Epithelial cell of prostate (primary cell): Measurements from ENCODE around the gene SORL1.
"Not testable (repeated sequence)": the region's sequence is repeated elsewhere in the genome, so short reads cannot be mapped to it uniquely, and the experiment has no call there.

Experiments
- DNase-seq: peaks from one replicate; pipeline ENCODE4 v3.0.0-alpha.2; 2011; ENCODE audit warnings: low read depth, low spot score
- H3K27ac ChIP-seq: fragments of 450-650 bp; 2 replicates; pipeline ENCODE4 v1.5.1; 2017; ENCODE audit warnings: mild to moderate bottlenecking

Gene SORL1

DNA sequence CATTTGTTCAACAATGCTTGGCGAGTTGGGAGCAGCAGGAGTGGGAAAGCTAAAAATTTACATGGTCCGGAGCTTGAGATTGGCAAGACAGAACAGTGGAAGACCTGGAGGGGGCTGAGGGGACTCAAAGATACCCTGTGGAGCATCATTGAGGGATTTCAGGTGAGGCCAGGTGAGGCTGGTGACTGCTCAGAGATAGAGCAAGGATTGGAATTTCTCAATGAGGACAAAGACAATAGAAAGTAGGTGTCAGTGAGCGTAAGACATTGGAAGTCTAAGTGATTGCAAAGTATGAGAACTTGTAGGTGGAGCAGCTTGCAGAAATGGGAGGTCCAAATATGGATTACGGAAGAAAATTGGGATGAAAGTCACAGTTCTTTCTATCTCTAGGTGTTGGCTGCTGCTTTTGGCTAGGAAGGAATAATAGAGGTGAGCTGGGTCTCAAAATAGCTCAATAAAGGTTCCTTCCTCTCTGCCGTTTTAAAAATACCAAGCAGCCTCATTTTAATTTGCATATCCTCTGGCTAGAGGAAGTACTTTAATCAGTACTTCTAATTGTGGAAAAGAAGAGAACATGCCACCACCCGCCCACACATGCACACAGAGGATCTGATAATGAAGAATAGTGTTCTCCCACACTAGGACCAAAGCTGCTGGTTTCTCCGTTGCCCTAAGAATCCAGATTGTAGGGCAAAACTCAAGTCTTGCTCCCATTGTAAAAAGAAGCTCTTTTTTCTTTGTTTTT is 42.4 kb downstream of the SORL1 start:
- no peak for DNase-seq
- no peak overlapping the region for H3K27ac ChIP-seq

DNA sequence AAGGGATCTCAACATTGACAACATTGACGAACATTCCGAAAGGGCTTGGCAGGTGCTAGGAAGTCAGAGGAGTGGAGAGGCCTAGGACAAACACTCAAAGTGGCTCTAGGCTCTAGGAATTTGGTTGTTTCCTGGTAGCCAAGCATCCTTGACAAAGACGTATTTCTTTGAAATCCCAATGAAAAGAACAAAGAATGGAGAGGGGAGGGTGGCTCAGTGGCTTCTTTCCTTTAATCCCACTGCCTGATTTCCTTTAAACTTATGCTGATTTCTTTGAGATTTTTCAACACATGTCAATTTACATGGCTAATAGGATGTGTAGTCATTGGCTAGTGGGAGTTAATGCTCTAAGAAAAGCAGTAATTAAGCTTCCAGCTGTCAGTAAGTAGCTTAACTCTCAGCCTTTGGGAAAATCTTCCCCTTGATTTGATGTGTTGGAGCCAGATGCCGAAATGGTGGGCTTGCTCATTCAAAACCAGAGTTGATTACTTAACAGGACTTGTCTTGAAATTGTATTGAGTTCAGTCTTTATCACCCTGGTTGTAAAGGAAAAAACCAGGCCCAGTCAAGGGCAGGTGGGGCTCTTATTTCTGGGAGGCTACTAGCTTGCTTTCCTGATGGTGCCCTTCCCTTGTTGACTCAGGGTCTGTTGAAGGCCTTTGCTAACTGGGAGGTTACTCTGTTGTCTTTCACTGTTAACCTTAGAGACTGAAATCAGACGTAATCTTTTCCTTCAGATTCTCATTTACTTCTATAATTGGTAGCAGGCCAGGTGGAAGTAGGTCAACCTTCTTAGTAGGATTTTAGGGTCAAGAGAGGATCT is 45.3 kb downstream of the SORL1 start:
- no peak for DNase-seq
- H3K27ac ChIP-seq: no peak overlapping the region

DNA sequence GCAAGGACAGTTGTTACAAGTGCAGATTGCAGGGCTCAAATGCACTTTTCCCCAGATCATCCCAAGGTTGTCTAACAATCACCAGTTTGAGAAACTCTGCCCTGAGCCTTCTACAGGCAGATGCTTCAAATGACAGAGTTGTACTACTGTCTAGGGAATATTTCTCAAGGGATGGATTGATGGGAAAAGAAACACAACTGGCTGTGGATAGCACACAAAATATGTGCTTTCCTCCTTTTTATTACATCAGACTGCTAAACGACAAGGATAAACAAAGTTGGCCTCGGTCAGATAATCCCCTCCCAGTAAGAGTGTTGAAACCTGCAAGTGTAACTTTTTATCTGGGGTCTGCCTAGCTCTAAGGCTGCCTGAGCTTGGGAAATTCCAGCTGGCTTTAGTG is 47.3 kb downstream of the SORL1 start:
- H3K27ac ChIP-seq: no peak overlapping the region
- no peak for DNase-seq

DNA sequence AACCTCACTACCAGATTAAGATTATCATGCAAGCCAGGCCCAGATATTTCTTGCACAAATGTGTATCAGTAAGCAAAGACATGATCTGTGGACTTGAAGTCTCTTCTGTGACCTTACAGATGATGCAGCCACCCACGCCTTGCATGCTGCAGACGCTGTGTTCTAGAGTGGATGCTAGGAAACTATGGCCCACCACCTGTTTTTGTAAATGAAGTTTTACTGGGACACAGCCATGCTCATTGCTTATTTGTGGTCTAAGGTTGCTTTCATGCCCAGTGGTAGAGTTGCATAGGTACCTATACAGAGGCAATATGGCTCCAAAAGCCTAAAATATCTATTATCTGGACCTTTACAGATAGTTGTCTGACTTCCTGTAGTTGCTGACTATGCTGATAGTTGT is 48.2 kb downstream of the SORL1 start:
- DNase-seq: no peak
- H3K27ac ChIP-seq: no peak overlapping the region

DNA sequence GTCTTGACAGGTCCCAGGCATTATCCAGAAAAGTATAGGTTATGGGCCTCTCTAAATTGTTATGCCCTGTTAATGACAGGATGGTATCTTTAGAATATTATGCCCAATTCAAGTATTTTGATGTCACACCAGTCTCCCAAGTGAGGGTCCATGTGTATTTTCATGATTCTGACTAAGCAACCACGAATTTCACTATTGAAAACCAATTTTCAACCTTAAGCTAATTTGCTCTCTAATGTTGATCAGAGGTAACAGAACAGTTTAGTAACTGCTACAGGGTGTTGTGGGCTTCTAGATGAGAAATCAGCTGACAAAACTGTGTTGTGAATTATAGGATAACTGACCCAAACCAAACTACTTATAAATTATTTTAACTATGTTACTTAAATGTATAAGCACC is 48.6 kb downstream of the SORL1 start:
- no peak overlapping the region for H3K27ac ChIP-seq
- no peak for DNase-seq

DNA sequence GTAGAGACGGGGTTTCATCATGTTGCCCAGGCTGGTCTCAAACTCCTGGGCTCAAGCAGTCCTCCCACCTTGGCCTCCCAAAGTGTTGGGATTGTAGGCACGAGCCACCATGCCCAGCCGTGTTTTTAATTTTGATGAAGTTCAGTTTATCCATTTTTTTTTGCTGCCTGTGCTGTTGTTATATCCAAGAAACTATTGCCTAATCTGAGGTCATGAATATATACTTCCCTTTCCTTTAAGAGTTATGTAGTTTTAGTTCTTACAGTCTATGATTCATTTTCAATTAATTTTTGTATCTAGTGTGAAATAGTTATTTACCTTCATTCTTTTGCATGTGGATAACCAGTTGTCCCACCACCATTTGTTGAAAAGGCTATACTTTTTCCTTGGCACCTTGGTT is 50.9 kb downstream of the SORL1 start:
- H3K27ac ChIP-seq: no peak overlapping the region

DNA sequence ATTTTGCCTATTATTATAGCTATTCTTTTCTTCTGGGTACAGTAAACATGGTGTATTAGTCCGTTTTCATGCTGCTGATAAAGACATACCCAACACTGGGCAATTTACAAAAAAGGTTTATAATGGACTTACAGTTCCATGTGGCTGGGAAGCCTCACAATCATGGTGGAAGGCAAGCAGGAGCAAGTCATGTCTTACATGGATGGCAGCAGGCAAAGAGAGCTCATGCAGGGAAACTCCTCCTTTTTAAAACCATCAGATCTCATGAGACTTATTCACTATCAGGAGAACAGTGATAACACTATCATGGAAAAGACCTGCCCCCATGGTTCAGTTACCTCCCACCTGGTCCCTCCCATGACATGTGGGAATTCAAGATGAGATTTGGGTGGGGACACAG is 54.1 kb downstream of the SORL1 start:
- not testable (repeated sequence) for H3K27ac ChIP-seq, DNase-seq

More for the DNA sequence above, 50.9 kb downstream of the SORL1 start:
- no peak for DNase-seq

DNA sequence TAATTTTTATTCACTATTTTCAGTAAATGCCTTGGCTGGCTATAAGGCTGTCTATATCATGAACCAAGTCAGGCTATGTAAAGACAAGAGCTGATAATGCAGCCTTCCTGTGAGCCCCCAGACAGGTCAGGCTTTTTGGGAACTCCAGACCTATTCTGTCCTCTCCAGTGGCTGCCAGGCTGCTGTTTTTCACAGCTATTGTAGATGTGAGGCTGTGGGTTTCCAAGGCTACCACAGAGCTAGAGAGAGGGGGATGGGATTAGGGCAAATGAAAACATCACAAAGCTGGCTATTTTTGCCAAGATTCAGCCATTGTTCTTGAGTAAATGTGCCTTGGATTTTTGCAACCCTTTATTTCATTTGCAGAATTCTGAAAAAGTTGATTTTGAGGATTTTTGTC is 56.3 kb downstream of the SORL1 start:
- no peak overlapping the region for H3K27ac ChIP-seq
- no peak for DNase-seq

DNA sequence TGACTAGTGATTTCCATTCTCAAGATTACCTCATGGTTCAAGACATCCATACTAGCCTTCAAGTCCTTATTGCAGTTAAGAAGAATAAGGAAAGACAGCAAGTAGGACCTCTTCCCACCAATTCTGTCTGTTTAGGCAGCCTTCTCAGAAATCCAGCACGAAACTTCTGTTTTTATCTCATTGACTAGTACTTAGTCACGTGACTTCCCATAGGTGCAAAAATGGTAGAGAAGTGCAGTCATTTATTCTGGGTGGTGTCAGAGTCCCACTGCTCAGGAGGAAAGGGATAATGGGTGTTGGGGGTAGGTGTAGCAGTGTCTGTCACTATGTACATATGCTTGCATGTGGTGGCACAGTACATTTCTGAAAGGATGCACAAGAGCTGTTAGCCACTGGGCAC is 58.3 kb downstream of the SORL1 start:
- no peak overlapping the region for H3K27ac ChIP-seq
- DNase-seq: no peak

DNA sequence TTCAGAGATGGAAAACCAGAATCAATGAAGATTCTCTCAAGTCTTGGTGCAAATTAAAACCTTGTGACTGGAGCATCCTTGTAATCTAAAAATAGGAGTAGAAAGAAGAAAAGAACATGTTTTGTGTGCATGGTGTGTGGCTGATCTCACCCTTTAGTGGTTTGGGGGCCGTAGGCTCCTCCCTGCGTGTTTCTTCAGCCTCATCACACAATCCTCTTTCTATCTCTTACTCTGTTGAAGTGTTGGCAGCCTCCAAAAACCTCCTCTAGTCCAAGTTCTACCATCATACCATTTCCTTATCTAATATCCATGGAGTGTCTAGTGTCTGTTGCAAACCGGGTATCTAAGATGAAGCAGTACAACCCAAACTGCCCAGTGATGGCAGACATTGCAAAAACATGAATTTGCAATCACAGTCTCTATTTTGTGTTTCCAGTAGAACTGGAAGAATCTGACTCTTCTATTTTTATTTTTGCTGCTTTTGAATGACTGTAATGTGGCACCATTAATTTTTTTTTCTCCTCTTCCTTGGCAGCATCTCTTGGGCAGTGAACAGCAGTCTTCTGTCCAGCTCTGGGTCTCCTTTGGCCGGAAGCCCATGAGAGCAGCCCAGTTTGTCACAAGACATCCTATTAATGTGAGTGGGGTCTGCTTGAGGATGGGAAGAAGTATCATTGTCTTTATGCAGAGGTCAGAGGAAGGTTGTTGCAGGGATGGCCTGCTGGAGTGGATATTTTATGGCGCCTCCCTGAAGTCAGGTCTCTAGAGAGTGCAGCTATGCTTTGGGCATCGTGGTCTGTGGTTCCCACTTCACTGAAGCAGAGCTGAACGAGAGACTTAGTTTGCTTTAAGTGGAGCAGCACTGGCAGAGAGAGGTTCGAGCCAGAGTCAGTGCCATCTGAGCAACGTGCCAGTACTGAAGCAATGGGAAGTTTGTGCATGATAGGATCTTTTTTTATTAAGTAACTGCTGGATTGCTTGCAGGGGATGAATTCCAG is 60.7 kb downstream of the SORL1 start:
- no peak for DNase-seq

DNA sequence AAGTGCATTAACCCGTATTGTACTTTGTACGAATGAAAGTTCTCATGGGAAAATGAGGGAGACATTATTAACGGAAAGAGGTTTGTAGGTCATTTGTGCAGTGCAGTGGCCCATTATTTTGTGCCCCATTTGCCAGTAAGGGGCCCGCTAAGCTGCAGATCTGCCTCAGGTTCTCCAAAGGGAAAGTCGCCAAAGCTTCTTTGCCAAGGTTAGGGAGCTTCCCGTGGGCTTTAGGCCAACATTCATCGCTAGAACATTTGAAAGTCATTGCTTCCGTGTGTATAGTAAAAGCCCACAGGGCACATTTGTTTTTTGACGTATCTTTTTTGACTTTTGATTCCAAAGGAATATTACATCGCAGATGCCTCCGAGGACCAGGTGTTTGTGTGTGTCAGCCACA is 61.7 kb downstream of the SORL1 start:
- DNase-seq: no peak
- no peak overlapping the region for H3K27ac ChIP-seq

More for the DNA sequence above, 60.7 kb downstream of the SORL1 start:
- H3K27ac ChIP-seq: no peak overlapping the region

DNA sequence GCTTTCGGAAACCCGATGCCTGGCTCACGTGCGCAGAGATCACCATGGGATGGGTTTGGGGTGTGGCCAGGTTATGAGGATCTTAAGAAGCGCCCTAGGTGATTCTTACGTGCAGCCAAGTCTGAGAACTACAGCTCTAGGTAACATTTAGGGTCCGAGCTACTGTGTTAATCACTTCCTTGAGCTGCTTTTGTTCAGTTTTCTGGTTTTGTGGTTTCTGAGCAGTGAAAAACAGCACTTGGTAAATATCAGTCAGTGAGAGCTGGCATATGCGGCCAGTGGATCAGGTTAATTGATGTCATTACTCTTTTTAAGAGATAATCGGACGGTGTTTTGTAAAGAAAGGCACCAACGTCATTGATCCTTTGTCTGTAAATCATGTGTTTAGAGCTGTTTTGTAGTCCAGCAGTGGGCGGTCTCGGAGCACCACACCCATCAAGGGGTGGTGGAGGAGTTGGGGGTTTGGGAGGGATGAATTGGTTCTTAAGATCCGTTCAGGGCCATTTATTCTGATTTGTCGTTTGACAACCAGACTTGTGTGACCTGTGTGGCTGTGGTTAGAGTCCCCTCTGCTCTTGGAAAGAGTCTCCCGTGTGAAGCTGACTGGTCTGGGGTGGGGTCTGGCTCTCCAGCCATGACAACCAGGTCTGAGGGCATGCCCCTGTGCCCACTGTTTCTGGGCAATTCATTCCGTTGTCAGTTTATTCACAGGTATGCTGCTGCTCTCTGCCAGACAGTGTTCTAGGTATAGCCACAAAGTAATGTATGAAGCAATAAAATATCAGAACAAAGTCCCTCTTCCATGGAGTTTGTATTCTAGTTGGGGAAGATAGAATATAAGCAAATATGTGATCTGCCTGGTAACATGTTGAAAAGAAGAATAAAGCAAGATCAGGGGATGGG is 62.6 kb downstream of the SORL1 start:
- no peak for DNase-seq
- H3K27ac ChIP-seq: no peak overlapping the region

DNA sequence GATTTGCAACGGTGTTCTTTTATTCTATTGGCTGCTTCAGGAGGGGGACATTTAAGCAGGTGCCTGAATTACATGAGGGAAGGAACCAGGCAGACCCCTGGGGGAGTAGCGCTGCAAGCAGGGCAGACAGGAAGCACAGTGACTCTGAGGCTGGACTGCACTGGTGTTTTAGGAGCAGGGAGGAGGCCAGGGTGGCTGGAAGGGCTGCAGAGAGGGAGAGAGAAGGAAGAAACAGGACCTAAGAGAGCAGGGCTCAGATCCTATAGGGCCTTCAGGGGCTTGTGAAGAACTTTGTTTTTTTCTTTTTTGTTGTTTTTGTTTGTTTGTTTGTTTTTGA is 63.2 kb downstream of the SORL1 start:
- no peak for DNase-seq
- H3K27ac ChIP-seq: no peak overlapping the region

DNA sequence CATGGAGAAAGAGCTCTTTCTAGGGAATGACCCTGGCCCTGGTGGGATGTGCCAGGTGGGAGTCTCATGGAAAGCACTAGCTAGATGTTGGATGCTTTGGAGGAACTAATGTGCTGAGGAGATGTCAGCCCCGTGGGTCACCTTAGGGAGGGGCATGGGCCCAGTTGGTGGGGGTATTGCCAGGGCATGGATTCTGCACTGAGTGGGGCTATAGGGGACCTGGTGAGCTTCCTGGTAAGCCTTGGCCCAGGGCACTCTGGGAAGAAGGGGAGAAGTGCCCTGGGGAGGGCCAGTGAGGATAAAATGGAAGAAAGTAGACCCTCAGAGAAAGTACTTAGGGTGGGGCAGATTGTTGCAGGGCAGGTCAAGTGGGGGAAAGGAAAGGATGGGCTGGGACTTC is 65.9 kb downstream of the SORL1 start:
- no peak for DNase-seq
- no peak overlapping the region for H3K27ac ChIP-seq

DNA sequence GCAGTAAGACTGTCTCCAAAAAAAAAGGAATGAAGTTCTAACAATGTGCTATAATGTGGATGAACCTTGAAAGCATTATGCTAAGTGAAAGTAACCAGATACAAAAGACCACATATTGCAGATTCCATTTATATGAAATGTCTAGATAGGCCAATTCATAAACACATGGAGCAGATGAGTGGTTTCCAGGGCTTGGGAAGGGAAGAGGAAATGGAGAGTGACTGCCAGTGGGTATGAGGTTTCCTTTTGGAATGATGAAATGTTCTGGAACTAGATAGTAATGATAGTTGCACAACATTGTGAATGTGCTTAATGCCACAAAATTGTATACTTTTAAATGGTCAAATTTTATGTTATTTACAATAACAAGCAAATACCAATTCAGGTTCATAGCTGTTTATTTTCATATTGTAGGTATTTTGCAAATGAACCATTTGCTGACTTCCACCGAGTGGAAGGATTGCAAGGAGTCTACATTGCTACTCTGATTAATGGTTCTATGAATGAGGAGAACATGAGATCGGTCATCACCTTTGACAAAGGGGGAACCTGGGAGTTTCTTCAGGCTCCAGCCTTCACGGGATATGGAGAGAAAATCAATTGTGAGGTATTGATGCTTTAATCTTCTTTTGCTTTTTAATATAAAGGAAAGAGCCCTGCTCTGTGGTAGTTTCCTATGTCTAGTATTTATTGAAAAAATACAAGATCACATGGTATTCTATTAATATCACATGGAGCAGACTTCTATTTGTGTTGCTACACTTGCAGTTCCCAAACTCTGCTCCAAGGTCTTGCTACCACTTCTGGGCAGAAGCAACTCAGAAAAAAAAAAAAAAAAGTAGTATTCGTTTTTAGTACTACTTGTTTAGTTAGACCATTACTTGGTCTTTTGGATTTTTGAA is 68.4 kb downstream of the SORL1 start:
- H3K27ac ChIP-seq: peak overlapping the region; percentile 98
- DNase-seq: no peak

DNA sequence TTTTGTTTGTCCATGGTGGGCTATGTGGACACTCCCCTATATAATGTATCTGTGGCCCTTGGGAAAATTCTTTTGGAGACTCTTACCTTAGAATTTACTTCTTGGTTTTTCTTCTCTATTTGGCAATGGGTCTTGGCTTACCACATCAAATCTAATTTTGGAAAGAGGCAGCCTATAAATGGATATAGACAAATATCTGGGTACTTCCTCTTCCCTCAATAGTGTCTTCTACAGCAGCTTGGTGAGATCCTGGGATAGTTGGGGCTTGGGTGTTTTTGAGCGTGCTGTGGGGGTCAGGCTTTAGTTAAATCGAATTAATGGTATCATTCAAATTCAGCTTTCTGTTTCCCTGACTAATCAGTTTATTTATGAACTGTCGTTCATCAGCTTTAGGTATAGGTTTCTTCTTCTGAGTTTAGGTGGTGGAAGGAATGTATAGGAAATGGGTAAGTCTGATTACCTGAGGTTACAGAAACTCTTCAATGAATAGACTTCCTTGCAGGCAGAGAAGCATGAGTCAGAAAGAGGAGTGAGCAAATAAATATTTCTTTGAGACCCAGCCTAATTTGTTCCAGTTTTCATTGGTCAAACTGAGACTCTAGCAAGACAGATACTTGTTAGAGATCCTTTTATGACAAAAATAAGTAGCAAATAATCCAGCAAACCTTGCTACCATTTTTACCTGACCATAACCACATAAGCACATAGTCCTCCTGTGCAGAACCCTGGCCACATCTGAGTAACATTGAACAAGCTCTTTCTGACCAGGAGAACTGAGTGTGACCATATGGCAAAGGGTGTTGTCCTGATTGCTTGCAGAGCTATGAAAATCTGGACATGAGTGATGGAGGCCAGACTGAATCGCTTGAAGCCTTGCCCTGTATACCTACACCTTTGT is 69.3 kb downstream of the SORL1 start:
- peak; percentile 43 for DNase-seq

DNA sequence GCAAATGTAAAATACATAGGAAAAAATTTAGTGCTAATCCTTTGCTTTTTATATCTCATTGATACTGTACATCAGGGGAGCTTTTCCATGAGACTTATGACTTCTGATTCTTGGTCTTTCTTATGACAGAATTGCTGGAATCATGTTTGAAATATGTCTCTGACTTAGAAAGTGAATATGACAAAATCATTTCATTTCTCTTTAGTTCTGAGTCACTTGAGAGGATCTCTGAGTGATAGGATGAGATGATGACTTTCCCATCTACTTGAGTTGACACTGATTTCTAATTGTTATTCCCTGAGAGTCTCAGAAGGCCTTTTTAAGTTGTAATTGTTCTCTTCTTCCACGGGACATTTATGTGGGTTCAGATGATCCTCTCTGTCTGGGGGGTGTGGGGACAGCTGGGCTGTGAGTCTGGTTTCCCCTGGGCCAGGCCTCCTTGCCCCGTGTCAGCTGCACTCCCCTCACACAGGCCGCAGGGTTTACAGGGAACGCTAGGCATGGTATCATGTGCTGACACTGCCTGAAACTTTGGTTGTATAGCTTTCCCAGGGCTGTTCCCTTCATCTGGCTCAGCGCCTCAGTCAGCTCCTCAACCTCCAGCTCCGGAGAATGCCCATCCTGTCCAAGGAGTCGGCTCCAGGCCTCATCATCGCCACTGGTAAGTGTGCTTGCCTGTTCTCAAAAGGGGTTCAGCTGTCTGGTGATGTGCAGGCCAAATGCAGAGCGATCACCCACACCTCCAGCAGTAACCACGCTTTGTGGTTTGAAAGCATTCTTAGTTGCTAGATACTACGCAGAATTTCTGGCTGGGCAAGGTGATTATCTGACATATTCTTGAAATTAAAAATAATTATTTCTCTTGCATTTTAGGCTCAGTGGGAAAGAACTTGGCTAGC is 70.2 kb downstream of the SORL1 start:
- no peak for DNase-seq

More for the DNA sequence above, 69.3 kb downstream of the SORL1 start:
- H3K27ac ChIP-seq: peak overlapping the region; percentile 98

More for the DNA sequence above, 70.2 kb downstream of the SORL1 start:
- peak overlapping the region; percentile 98 for H3K27ac ChIP-seq
